HG02571 (cell line): ENCODE results near the gene AP4B1.
"Not testable (repeated sequence)": the region's sequence is repeated elsewhere in the genome, so short reads cannot be mapped to it uniquely, and the experiment has no call there.

Experiments used
- ATAC-seq: cut with Tn5 transposase; IDR thresholded peaks from one replicate; pipeline ENCODE4 v1.9.1; 2021; ENCODE audit warnings: mild to moderate bottlenecking, moderate library complexity; ENCODE audit not compliant: unreplicated experiment

Gene AP4B1

DNA sequence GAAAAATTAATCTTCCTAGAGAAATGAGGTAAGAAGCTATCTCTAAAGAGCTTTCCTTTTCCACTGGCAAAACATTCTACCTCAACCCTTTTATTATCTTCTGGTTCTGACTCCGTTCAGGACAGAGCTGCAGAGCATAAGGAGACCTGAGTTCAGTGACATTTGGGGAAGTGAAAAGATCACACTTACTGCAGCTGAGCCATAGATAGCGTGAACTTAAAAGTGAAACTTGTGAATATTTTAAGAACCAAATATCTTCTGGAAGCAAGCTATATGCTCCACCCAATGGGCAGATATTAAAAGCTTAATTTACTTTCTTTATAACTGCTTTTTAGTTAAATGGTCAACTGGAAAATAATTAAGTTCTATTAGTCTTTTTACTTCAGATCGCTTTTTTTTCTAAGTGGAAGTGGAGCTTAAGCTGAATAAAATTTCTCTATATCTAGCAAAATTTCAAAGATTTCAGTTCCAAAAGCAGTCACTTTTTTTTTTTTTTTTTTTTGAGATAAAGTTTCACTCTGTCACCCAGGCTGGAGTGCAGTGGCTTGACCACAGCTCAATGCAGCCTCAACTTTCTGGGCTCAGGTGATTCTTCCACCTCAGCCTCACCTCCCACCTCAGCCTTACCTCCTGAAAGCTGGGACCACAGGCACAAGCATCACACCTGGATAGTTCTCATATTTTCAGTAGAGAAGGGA, 45.0 kb downstream of the AP4B1 start:
- ATAC-seq, result peak; percentile 91

DNA sequence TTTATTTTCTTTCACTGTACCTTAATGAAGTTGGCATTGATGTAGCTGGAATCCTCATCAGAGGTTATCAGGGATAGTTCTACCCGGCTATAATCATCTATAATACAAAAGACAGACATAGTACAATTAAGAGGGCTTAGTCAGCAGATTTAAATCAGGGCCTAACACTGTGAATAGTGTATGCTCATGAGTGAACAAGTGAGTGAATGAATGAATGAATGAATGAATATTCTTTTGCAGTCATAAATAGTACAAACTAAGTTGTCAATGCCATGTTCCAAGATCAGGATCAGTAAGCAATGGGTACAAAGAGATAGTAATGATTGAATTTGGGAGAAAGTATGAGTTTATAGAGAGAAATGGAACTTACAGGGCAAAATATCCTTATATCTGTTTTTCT, 45.6 kb downstream of the AP4B1 start:
- ATAC-seq, result no peak

- ATAC-seq, result no peak
Measured at GRCh38 chr1:113858418-113858817, 46.2 kb downstream of the AP4B1 start.

GRCh38 chr1:113857776-113858175, 46.8 kb downstream of the AP4B1 start:
- no peak for ATAC-seq

- ATAC-seq, result no peak
Measured at GRCh38 chr1:113856401-113856790, 48.2 kb downstream of the AP4B1 start.

DNA sequence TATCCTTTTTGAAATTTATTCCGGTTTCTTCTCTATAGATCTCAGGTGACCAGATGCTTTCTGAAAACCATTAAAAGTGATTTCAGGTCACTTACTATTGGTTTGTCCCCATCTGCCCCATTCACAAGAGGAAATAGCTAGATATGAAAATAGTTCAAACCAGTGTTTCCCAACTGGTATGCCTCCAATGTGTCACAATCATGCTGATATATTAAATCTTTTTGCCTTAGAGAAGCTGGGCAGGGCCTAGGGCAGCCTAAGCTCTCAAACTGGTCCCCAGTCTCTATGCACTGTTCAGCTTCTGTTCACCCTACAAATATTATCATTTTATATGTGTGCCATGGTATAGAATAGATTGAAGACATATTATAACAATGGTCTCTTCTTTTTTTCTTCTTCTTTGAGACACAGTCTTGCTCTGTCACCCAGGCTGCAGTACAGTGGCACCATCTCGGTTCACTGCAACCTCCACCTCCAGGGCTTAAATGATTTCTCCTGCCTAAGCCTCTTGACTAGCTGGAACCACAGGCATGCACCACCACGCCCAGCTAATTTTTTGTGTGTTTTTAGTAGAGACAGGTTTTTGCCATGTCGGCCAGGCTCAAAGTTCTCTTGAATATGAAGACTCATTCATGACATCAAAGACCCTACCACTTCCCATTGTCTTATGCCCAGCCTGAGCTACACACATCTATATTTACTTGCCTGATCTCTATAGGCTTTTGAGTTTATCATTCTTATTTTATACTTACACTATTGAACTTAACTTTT, 48.8 kb downstream of the AP4B1 start:
- no peak for ATAC-seq

DNA sequence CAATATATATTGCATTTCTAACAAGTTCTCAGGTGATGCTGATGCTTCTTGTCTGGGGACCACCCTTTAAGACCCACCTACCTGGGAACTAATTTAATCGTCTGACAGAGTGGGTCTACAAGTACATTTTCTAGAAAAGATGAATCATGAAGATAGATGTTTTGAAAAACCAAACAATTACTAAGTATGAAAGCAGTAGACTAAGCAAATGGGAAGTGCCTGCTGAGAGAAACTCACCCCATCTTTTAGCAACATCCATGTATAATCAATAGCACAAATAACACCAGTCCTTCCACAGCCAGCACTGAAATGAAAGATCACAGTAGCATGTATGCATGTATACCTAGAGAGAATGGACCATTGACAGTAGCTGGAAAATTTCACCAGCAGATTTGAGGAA, 50.4 kb downstream of the AP4B1 start:
- no peak for ATAC-seq

- ATAC-seq, result not testable (repeated sequence)
Measured at GRCh38 chr1:113852694-113853093, 51.9 kb downstream of the AP4B1 start.

DNA sequence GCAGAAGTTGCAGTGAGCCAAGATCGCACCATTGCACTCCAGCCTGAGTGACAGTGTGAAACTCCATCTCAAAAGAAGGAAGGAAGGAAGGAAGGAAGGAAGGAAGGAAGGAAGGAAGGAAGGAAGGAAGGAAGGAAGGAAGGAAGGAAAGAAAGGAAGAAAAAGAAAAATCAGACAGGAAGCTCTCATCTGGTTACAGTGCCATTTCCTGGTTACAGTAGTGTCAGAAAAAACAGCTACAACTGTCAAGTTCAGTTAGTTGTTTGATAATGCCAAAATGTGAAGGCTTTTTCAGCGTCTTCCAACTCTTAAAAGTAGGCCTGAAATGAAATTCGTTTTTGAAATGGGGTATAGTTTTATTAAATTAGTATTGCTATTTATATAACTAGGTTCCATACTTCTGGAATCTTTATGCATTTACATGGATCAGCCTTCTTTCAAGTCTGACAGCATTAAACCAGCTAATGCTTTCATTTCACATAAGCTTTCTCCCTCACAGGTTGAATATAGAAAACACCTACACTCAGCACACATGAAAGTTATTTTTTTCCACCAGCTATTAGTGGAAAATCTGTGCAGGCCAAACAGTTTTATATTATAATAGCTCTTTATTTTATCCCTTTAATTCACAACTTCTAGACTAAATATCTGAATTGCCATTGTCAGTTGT, 54.3 kb downstream of the AP4B1 start:
- ATAC-seq, result no peak

DNA sequence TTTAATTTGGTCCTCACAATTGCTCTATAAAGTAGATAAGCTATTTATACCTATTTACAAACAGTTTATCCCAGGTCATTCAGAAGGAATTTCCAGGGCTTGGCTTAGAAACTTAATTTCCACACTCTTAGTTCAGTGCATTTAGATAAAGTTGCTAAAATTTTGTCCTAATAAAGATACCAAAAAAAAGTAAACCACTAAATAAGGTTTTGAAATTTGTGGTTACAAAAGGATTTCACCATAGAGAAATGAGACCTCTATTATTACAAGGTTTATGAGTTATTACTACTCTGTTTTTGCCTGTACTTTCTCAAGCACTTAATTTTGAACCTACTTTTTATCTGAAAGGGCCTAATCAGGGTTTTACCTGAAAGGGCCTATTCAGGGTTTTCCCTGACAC, 55.5 kb downstream of the AP4B1 start:
- ATAC-seq, result no peak

DNA sequence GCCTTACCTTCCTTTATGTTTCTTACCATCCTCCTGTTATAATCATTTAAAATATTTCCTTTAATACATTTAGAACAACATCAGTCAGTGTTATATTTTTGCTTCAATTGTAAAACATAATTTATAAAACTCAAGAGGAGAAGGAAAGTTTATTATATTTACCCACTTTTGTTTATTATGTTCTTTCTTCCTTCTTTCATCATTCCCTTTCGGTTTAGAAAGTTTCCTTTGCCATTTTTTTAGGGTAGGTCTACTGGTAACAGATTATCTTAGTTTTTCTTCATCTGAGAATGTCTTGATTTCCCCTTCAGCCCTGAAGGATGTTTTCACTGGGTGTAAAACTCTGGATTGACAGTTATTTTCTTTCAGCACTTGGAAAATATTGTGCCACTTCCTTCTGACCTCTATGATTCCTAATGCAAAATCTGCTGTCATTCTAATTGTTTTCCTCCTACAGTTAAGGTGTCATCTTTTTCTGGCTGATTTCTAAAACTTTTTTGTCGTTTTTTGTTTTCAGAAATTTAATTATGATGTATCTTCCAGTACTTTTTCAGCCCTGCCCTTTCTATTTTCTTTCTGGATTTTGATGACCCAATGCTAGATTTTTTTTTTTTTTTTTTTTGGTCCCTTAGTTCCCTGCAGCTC, 58.1 kb downstream of the AP4B1 start:
- no peak for ATAC-seq
